HG03095 (cell line): ENCODE data around the gene SH2D1A.
"Not testable (repeated sequence)": the region's sequence is repeated elsewhere in the genome, so short reads cannot be mapped to it uniquely, and the experiment has no call there.

ENCODE experiments used
- ATAC-seq: cut with Tn5 transposase; IDR thresholded peaks from one replicate; pipeline ENCODE4 v1.9.1; 2021; ENCODE audit warnings: moderate library complexity; ENCODE audit not compliant: unreplicated experiment

Gene SH2D1A

GRCh38 chrX:124348885-124349453, 2.6 kb downstream of the SH2D1A start:
- ATAC-seq, result no peak

GRCh38 chrX:124354648-124355047, 8.3 kb downstream of the SH2D1A start:
- ATAC-seq, result no peak

- ATAC-seq, result no peak
Measured at GRCh38 chrX:124358800-124359383, 12.5 kb downstream of the SH2D1A start.

- ATAC-seq, result no peak
Measured at GRCh38 chrX:124362072-124362471, 15.7 kb downstream of the SH2D1A start.

- ATAC-seq, result no peak
Measured at GRCh38 chrX:124362761-124363160, 16.4 kb downstream of the SH2D1A start.

- no peak for ATAC-seq
Measured at GRCh38 chrX:124369722-124370121, 23.4 kb downstream of the SH2D1A start.

- ATAC-seq, result no peak
Measured at GRCh38 chrX:124373348-124373747, 27.0 kb downstream of the SH2D1A start.

GRCh38 chrX:124378643-124379042, 32.3 kb downstream of the SH2D1A start:
- ATAC-seq, result no peak

- no peak for ATAC-seq
Measured at GRCh38 chrX:124383354-124383753, 37.0 kb downstream of the SH2D1A start.

- ATAC-seq, result no peak
Measured at GRCh38 chrX:124386401-124386800, 40.0 kb downstream of the SH2D1A start.

GRCh38 chrX:124388562-124388961, 42.2 kb downstream of the SH2D1A start:
- ATAC-seq, result peak; percentile 54

- ATAC-seq, result peak; percentile 33
Measured at GRCh38 chrX:124392794-124393193, 46.4 kb downstream of the SH2D1A start.

GRCh38 chrX:124393238-124393637, 46.9 kb downstream of the SH2D1A start:
- ATAC-seq, result peak; percentile 43

- no peak for ATAC-seq
Measured at GRCh38 chrX:124393659-124394058, 47.3 kb downstream of the SH2D1A start.

- peak; percentile 57 for ATAC-seq
Measured at GRCh38 chrX:124395145-124395880, 49.0 kb downstream of the SH2D1A start.

- no peak for ATAC-seq
Measured at GRCh38 chrX:124401696-124402095, 55.3 kb downstream of the SH2D1A start.

- ATAC-seq, result no peak
Measured at GRCh38 chrX:124405868-124406267, 59.5 kb downstream of the SH2D1A start.

GRCh38 chrX:124406294-124407014, 60.1 kb downstream of the SH2D1A start:
- peak; percentile 96 for ATAC-seq

GRCh38 chrX:124407226-124407625, 60.9 kb downstream of the SH2D1A start:
- ATAC-seq, result no peak

GRCh38 chrX:124408380-124408779, 62.0 kb downstream of the SH2D1A start:
- not testable (repeated sequence) for ATAC-seq

GRCh38 chrX:124413244-124413643, 66.9 kb downstream of the SH2D1A start:
- no peak for ATAC-seq

- ATAC-seq, result no peak
Measured at GRCh38 chrX:124414281-124414680, 67.9 kb downstream of the SH2D1A start.
